ENCODE results near the gene PCBP1. TPM values are rescaled to one million over a fixed set of nuclear protein-coding genes. Genes with fewer than 3 reads are reported as not detected.

PCBP1 gene
- total RNA-seq, 1 donor from 2014 or later: 210 TPM

GRCh38 chr2:70062270-70062669 lies 25.0 kb upstream of the PCBP1 start:
- Histone ChIP-seq H3K4me1 (no peaks in the 10 kb centered on the region), H3K36me3 (peaks cover 3 to 61% of the 10 kb centered on the region in 2 donors), H3K9me3 (no peaks in the 10 kb centered on the region), H3K27ac (no peak overlapping the region), H3K4me3 (no peak overlapping the region), H3K27me3 (no peaks in the 10 kb centered on the region)
- no peak for TF ChIP-seq CTCF (IDR thresholded peaks at IDR 0.05)
- DNase-seq (ENCODE audit: extremely low spot score in 2 of 2): no peak
- intact Hi-C loops (cut with DNase I): no loop called here

GRCh38 chr2:70068119-70068518 lies 19.2 kb upstream of the PCBP1 start:
- Histone ChIP-seq H3K27me3 (no peaks in the 10 kb centered on the region), H3K36me3 (peaks cover 0 to 27% of the 10 kb centered on the region in 2 donors), H3K4me3 (no peak overlapping the region), H3K27ac (peak overlapping the region; percentile 78), H3K9me3 (no peaks in the 10 kb centered on the region), H3K4me1 (peaks cover 20% of the 10 kb centered on the region)
- TF ChIP-seq POLR2A (IDR thresholded peaks at IDR 0.05) (no peak), CTCF (IDR thresholded peaks at IDR 0.05) (no peak), POLR2AphosphoS5 (IDR thresholded peaks at IDR 0.05; ENCODE audit: insufficient read depth in 1 of 2, low read depth in 1 of 2) (no peak)
- DNase-seq (ENCODE audit: extremely low spot score in 2 of 2): no peak
- intact Hi-C loops (cut with DNase I): no loop called here

- Histone ChIP-seq H3K27ac (peak overlapping the region; percentile 78), H3K4me1 (peaks cover 20% of the 10 kb centered on the region), H3K27me3 (no peaks in the 10 kb centered on the region), H3K36me3 (peaks cover 0 to 17% of the 10 kb centered on the region in 2 donors), H3K4me3 (no peak overlapping the region), H3K9me3 (no peaks in the 10 kb centered on the region)
- TF ChIP-seq POLR2A (IDR thresholded peaks at IDR 0.05) (no peak), POLR2AphosphoS5 (IDR thresholded peaks at IDR 0.05; ENCODE audit: insufficient read depth in 1 of 2, low read depth in 1 of 2) (peak in 1 of 2 donors; percentile 64), CTCF (IDR thresholded peaks at IDR 0.05) (no peak)
- no peak for DNase-seq (ENCODE audit: extremely low spot score in 2 of 2)
- intact Hi-C loops (cut with DNase I): no loop called here
Measured at GRCh38 chr2:70069049-70069448, 18.2 kb upstream of the PCBP1 start.

GRCh38 chr2:70070542-70071268 lies 16.6 kb upstream of the PCBP1 start:
- DNase-seq (ENCODE audit: extremely low spot score in 2 of 2): no peak
- TF ChIP-seq POLR2A (IDR thresholded peaks at IDR 0.05): no peak
- TF ChIP-seq CTCF (IDR thresholded peaks at IDR 0.05): peak; percentile 49 to 82 (median 64)
- peak; percentile 13 to 95 for TF ChIP-seq POLR2AphosphoS5 (IDR thresholded peaks at IDR 0.05; ENCODE audit: insufficient read depth in 1 of 2, low read depth in 1 of 2)
- Histone ChIP-seq H3K9me3 (no peaks in the 10 kb centered on the region), H3K4me1 (peaks cover 20% of the 10 kb centered on the region), H3K36me3 (peaks cover 0 to 13% of the 10 kb centered on the region in 2 donors), H3K4me3 (no peak overlapping the region), H3K27me3 (no peaks in the 10 kb centered on the region), H3K27ac (peak overlapping the region; percentile 78)
- intact Hi-C loops (cut with DNase I): loop anchor here (5.0 kb wide), 1 partner anchor 153 kb away; the partner anchor contains the start of gene MXD1

GRCh38 chr2:70073493-70073892 lies 13.8 kb upstream of the PCBP1 start:
- Histone ChIP-seq H3K4me3 (no peak overlapping the region), H3K27ac (peak overlapping the region; percentile 78), H3K4me1 (peaks cover 24% of the 10 kb centered on the region), H3K9me3 (no peaks in the 10 kb centered on the region), H3K36me3 (peaks cover 0 to 24% of the 10 kb centered on the region in 2 donors), H3K27me3 (no peaks in the 10 kb centered on the region)
- intact Hi-C loops (cut with DNase I): loop anchor here (5.0 kb wide), 1 partner anchor 156 kb away; the partner anchor contains the start of gene MXD1
- no peak for TF ChIP-seq CTCF (IDR thresholded peaks at IDR 0.05)
- no peak for TF ChIP-seq POLR2A (IDR thresholded peaks at IDR 0.05)
- TF ChIP-seq POLR2AphosphoS5 (IDR thresholded peaks at IDR 0.05; ENCODE audit: insufficient read depth in 1 of 2, low read depth in 1 of 2): no peak
- no peak for DNase-seq (ENCODE audit: extremely low spot score in 2 of 2)

All from vagina (tissue), 2 donors.